Adrenal gland (tissue), 12 donors: Measurements from ENCODE around the gene MYT1. TPM values are rescaled to one million over a fixed set of nuclear protein-coding genes. Genes with fewer than 3 reads are reported as not detected.

Experiments used
- DNase-seq, 7 donors: peaks; one replicate each; pipeline ENCODE4 v3.0.0-alpha.2; 2019 to 2020
- H3K27ac ChIP-seq, 5 donors: fragments of 200-600 bp; sonication (generic) in 4 of 5; 1 replicate in 3 of 5; 2 replicates in 2 of 5; pipeline versions ENCODE4 v1.5.1 to v1.8.0; 2016 to 2020; ENCODE audit warnings: mild to moderate bottlenecking in 1 of 5
- H3K27me3 ChIP-seq: fragments of 200-600 bp; 2 replicates; pipeline ENCODE4 v1.8.0; 2021
- H3K36me3 ChIP-seq, 2 donors: fragments of 200-600 bp; replicated peaks in 1 of 2; 1 replicate in 1 of 2; 2 replicates in 1 of 2; pipeline versions ENCODE4 v1.5.1 to v1.8.0; 2018 to 2022
- H3K4me1 ChIP-seq, 2 donors: fragments of 200-600 bp; replicated peaks in 1 of 2; 1 replicate in 1 of 2; 2 replicates in 1 of 2; pipeline versions ENCODE4 v1.5.1 to v1.8.0; 2018 to 2021
- H3K4me3 ChIP-seq, 4 donors: fragments of 200-600 bp; sonication (generic) in 3 of 4; one replicate each; pipeline ENCODE4 v1.5.1; 2016 to 2018
- H3K9me3 ChIP-seq, 3 donors: fragments of 200-600 bp; sonication (generic) in 1 of 3; replicated peaks in 1 of 3; 1 replicate in 2 of 3; 2 replicates in 1 of 3; pipeline versions ENCODE4 v1.5.1 to v1.8.0; 2016 to 2021
- CTCF ChIP-seq, 6 experiments: fragments of 450-650 bp in 4 of 6; fragments of 200-600 bp in 2 of 6; sonication (generic) in 1 of 6; IDR thresholded peaks; 1 replicate in 5 of 6; 2 replicates in 1 of 6; pipeline versions ENCODE4 v1.5.1 to v1.8.0; 2016 to 2021; ENCODE audit warnings: antibody characterized with exemption in 6 of 6, mild to moderate bottlenecking in 2 of 6, moderate library complexity in 1 of 6
- POLR2A ChIP-seq, 2 donors: fragments of 450-650 bp; IDR thresholded peaks; one replicate each; pipeline ENCODE4 v1.6.1; 2017; ENCODE audit warnings: antibody characterized with exemption in 2 of 2, mild to moderate bottlenecking in 2 of 2, moderate library complexity in 1 of 2
- WGBS, 4 donors: extraction: QIAGEN DNeasy Blood & Tissue Kit in 2 of 4; methylation state at CpG; one replicate each; pipeline versions ENCODE4 v1.1.5 to v1.1.7; 2013 to 2017; 5-methylcytosine and 5-hydroxymethylcytosine counted together
- intact Hi-C, 2 donors: fragments of 100-400 bp; cut with DNase I; formaldehyde crosslinking; loops; one replicate each; pipeline versions ENCODE4 v1.14.1 to v1.15.0; 2022 to 2023
- polyA plus RNA-seq, 3 donors: library from polyadenylated mRNA; stranded (reverse); fragments of 200-250 nt in 2 of 3; fragments of 350-450 nt in 1 of 3; fragmentation: Illumina TruSeq in 1 of 3; extraction: RNeasy Lipid Tissue Mini Kit (QIAGEN cat#74804) in 1 of 3; gene quantifications; one replicate each; pipeline ENCODE4 v1.2.3, GENCODE V29; 2013 to 2014
- total RNA-seq, 9 donors: library from RNA; depleted of rRNA in 4 of 9; stranded (reverse); fragments of >200 nt in 4 of 9; fragments of 120-200 nt in 1 of 9; fragmentation: NEBNext Ultra II Directional in 1 of 9; extraction: Animal tissue kit (Norgen Biotek cat#: 25700) in 1 of 9; gene quantifications; one replicate each; pipeline versions ENCODE4 v1.1.0 to v1.2.4, GENCODE V29; 2013 to 2023
- donor health status: healthy with polysubstance abuse.
- donor health status: Bipolar disorder and iron deficiency.
- donor health status: DM: yes; HTN: yes; CAD: no.
- donor health status: DM: no; HTN: no; CAD: no.
- donor health status: DM: no; HTN: no; CAD: no.
- donor health status: DM: yes; HTN: yes; CAD: no.

Gene MYT1
- total and polyA plus RNA-seq, 12 donors, result 0.61 to 8.5 (median 2.7) TPM

GRCh38 chr20:64226686-64227580 lies 62.7 kb downstream of the MYT1 start:
- WGBS, 4 donors, result 75 to 93% (median 92%) methylated on average over 7 to 25 of the region's 25 CpGs
- H3K27ac ChIP-seq, result no peak overlapping the region
- no peaks in the 10 kb centered on the region for H3K27me3 ChIP-seq
- DNase-seq, result no peak
- no peaks in the 10 kb centered on the region for H3K36me3 ChIP-seq
- H3K4me1 ChIP-seq, result peaks cover 6 to 20% of the 10 kb centered on the region in 2 donors
- intact Hi-C loops, result no loop called here
- TF ChIP-seq CTCF (IDR thresholded peaks at IDR 0.05), result no peak
- no peak for TF ChIP-seq POLR2A (IDR thresholded peaks at IDR 0.05)
- H3K9me3 ChIP-seq, result no peaks in the 10 kb centered on the region
- no peak overlapping the region for H3K4me3 ChIP-seq

GRCh38 chr20:64228086-64228653 lies 63.9 kb downstream of the MYT1 start:
- 89 to 97% (median 95%) methylated on average over 8 of the region's 8 CpGs for WGBS, 4 donors
- TF ChIP-seq POLR2A (IDR thresholded peaks at IDR 0.05), result no peak
- TF ChIP-seq CTCF (IDR thresholded peaks at IDR 0.05), result no peak

GRCh38 chr20:64228751-64229506 lies 64.7 kb downstream of the MYT1 start:
- intact Hi-C loops, result no loop called here
- no peak overlapping the region for H3K4me3 ChIP-seq
- TF ChIP-seq CTCF (IDR thresholded peaks at IDR 0.05) (no peak), POLR2A (IDR thresholded peaks at IDR 0.05) (no peak)
- 84 to 89% (median 86%) methylated on average over 13 to 14 of the region's 14 CpGs for WGBS, 4 donors
- peaks cover 7 to 13% of the 10 kb centered on the region in 2 donors for H3K4me1 ChIP-seq
- no peak for DNase-seq
- H3K27me3 ChIP-seq, result no peaks in the 10 kb centered on the region
- H3K27ac ChIP-seq, result no peak overlapping the region
- no peaks in the 10 kb centered on the region for H3K9me3 ChIP-seq
- no peaks in the 10 kb centered on the region for H3K36me3 ChIP-seq

More at GRCh38 chr20:64228086-64228653, 63.9 kb downstream of the MYT1 start:
- no peak overlapping the region for H3K27ac ChIP-seq
- peaks cover 4 to 14% of the 10 kb centered on the region in 2 donors for H3K4me1 ChIP-seq
- no peak overlapping the region for H3K4me3 ChIP-seq
- intact Hi-C loops, result no loop called here
- no peak for DNase-seq
- H3K36me3 ChIP-seq, result no peaks in the 10 kb centered on the region
- H3K9me3 ChIP-seq, result no peaks in the 10 kb centered on the region
- H3K27me3 ChIP-seq, result no peaks in the 10 kb centered on the region

- H3K9me3 ChIP-seq, result no peaks in the 10 kb centered on the region
- intact Hi-C loops, result no loop called here
Observed at GRCh38 chr20:64229507-64230061, 65.3 kb downstream of the MYT1 start.

More at GRCh38 chr20:64229507-64230061, 65.3 kb downstream of the MYT1 start:
- peaks cover 13 to 17% of the 10 kb centered on the region in 2 donors for H3K4me1 ChIP-seq
- no peaks in the 10 kb centered on the region for H3K36me3 ChIP-seq
- H3K27me3 ChIP-seq, result no peaks in the 10 kb centered on the region
- DNase-seq, result no peak
- H3K4me3 ChIP-seq, result no peak overlapping the region
- no peak overlapping the region for H3K27ac ChIP-seq
- WGBS, 4 donors, result 85 to 90% (median 88%) methylated on average over 8 of the region's 8 CpGs
- no peak for TF ChIP-seq POLR2A (IDR thresholded peaks at IDR 0.05)
- TF ChIP-seq CTCF (IDR thresholded peaks at IDR 0.05), result no peak
